Chondrocyte (in vitro differentiated cells): Measurements from ENCODE around the gene SEMA7A. TPM values are rescaled to one million over a fixed set of nuclear protein-coding genes. Genes with fewer than 3 reads are reported as not detected.

ENCODE experiments used
- DNase-seq: peaks from one replicate; pipeline ENCODE4 v3.0.0; 2021; ENCODE audit warnings: mixed read lengths, low spot score
- H3K27ac Mint-ChIP-seq: one replicate; pipeline ENCODE4 v1.8.0; 2021; ENCODE audit warnings: mild to moderate bottlenecking, moderate library complexity, mixed read lengths; ENCODE audit not compliant: unreplicated experiment
- H3K27me3 Mint-ChIP-seq: 2 replicates; pipeline ENCODE4 v1.8.0; 2021; ENCODE audit warnings: low read depth, mixed read lengths
- H3K36me3 Mint-ChIP-seq: 2 replicates; pipeline ENCODE4 v1.8.0; 2021; ENCODE audit warnings: low read depth, mixed read lengths
- H3K4me1 Mint-ChIP-seq: 2 replicates; pipeline ENCODE4 v1.8.0; 2021; ENCODE audit warnings: low read depth, mild to moderate bottlenecking, mixed read lengths
- H3K4me3 Mint-ChIP-seq: one replicate; pipeline ENCODE4 v1.8.0; 2021; ENCODE audit warnings: mild to moderate bottlenecking, moderate library complexity, mixed read lengths; ENCODE audit not compliant: unreplicated experiment
- H3K9me3 Mint-ChIP-seq: 2 replicates; pipeline ENCODE4 v1.8.0; 2021; ENCODE audit warnings: low read depth, mixed read lengths
- total RNA-seq: library from RNA; stranded (reverse); gene quantifications from 3 replicates; pipeline ENCODE4 v1.2.1, GENCODE V29; 2021
- TF ChIP-seq, protein P1 (sequence below): fragments of 200-600 bp; sonication (generic); IDR thresholded peaks from 2 replicates; pipeline ENCODE4 v1.5.0; 2021; ENCODE audit warnings: antibody characterized with exemption, mild to moderate bottlenecking, moderate library complexity

SEMA7A gene
- total RNA-seq, 1 donor from 2014 or later: 2.3 TPM

DNA sequence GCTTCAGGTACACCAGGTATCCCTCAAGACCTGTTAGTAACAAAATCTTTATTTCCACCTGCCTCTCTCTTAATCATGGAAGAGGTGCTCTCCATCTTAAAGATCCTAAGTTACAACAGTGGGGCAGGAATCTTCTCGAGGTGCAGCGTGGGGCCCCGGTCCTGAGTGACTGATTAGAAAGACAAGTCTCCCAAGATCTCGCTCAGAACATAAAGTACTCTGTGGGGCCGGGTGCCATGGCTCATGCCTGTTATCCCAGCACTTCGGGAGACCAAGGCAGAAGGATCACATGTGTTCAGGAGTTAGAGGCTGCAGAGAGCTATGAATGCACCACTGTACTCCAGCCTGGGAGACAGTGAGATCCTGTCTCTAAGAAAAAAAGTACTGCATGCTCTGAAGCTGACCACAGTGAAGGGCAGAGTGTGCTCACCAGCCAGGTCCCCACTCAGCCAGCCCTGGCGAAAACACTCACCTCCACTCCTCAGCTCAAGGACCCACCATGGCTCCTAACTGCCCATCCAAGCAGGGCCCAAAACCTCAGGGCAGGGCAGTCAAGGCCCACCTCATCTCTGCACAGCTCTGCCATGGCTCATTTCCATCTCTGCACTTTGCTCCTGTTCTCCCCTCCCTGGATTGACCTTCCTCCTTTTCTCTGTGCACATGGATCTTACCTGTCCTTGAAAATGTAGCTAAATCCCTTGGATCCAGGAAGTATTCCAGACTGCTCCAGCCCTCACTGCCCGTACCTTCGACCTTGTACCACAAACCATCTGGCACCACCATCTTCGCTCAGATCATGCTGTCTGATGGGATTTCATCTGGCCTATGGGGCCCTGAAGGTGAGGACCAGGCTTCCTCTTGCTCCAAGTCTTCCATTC lies 7.1 kb downstream of the SEMA7A start:
- TF ChIP-seq, protein P1, sequence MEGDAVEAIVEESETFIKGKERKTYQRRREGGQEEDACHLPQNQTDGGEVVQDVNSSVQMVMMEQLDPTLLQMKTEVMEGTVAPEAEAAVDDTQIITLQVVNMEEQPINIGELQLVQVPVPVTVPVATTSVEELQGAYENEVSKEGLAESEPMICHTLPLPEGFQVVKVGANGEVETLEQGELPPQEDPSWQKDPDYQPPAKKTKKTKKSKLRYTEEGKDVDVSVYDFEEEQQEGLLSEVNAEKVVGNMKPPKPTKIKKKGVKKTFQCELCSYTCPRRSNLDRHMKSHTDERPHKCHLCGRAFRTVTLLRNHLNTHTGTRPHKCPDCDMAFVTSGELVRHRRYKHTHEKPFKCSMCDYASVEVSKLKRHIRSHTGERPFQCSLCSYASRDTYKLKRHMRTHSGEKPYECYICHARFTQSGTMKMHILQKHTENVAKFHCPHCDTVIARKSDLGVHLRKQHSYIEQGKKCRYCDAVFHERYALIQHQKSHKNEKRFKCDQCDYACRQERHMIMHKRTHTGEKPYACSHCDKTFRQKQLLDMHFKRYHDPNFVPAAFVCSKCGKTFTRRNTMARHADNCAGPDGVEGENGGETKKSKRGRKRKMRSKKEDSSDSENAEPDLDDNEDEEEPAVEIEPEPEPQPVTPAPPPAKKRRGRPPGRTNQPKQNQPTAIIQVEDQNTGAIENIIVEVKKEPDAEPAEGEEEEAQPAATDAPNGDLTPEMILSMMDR: no peak
- no peak for DNase-seq
- H3K27ac Mint-ChIP-seq: no peak overlapping the region
- H3K36me3 Mint-ChIP-seq: no peaks in the 10 kb centered on the region
- no peaks in the 10 kb centered on the region for H3K9me3 Mint-ChIP-seq
- peaks cover 15% of the 10 kb centered on the region for H3K4me1 Mint-ChIP-seq
- no peak overlapping the region for H3K4me3 Mint-ChIP-seq
- peaks cover 2% of the 10 kb centered on the region for H3K27me3 Mint-ChIP-seq

DNA sequence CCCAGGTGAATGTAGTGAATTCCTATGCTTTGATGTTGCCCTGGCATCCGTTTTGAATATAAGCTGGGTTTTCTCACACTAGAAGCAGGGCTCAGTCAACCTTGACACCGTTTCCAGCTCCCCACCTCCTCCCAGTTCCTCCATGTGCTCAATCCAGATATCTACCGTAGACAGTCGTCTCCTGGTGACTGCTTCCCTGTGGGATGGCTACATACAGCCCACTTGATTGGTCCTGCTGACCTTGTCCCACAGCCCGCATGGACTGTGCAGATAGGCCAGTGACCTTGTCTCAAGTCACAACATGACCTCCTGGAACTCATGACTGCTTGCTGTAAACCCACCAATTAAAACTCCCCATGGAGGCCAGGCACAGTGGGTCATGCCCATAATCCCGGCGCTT lies 8.1 kb downstream of the SEMA7A start:
- Mint-ChIP-seq H3K36me3 (no peaks in the 10 kb centered on the region), H3K4me3 (no peak overlapping the region), H3K27me3 (no peaks in the 10 kb centered on the region), H3K27ac (no peak overlapping the region), H3K4me1 (peaks cover 20% of the 10 kb centered on the region), H3K9me3 (no peaks in the 10 kb centered on the region)
- no peak for DNase-seq
- TF ChIP-seq, protein P1: no peak

DNA sequence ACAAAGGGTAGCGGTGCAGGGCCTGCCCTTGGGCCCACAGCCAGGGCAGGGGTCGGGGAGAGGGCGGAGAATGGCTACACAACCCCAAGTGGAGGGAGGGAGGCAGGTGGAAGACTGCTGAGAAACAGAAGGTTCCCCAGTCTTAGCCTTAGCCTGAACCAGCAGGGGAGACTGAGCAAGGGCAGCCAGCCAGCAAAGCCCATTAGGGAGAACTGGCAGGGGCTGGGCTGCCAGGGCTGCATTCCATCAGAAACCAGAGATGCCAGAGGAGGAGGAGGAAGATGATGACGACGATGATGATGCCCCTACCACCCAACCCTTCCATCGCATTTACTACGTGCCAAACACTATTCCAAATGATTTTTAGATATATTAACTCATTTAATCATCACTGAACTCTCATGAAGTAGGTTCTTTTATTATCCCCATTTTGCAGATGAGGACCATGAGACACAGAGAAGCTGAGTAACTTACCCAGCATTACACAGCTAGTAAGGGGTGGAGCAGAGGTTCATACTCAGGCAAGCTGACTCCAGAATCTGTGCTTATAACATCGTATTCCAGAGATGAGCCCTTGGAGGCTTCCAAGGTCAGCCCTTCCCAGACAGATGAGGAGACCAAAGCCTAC lies 8.7 kb downstream of the SEMA7A start:
- Mint-ChIP-seq H3K36me3 (no peaks in the 10 kb centered on the region), H3K9me3 (no peaks in the 10 kb centered on the region), H3K4me3 (no peak overlapping the region), H3K27me3 (no peaks in the 10 kb centered on the region), H3K27ac (no peak overlapping the region), H3K4me1 (peaks cover 27% of the 10 kb centered on the region)
- TF ChIP-seq, protein P1: no peak
- no peak for DNase-seq

DNA sequence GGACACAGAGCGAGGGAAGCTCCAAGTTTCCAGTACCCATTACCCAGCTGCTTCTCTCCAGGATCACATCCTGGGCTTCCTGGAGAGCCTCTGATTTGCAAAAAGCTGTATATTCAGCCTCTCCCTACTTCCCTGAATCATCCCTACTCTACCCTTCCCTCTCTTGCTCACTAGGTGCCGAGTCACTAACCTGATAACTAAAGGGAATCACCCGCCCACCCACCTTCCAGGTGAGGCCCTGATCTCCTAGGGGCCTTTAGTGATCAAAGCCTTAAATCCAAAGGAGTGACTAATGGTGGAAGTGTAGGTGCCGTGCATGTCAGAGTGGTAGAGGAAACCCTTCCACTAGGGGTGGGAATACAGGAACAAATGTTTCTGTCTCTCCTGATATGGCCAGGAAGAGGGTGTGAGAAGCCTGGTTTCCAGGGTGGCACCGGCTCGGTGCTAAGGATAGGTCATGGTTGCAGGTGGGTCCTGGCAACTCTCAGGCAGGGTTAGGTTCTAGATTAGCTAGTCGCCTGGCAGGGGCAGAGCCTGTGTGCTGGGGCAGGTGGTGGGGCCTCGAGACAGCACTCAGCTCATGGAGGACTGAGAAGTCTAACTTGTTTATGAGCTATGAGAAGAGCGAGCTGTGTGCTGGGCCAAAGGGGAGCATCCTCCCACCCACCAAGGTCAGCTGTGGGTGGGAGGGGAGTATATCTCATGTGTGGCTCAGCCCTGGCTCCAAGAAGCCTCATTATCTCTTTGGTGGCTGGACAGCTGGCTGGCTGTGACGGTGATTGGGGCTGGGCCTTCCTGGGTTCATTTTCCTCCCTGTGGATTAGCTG lies 10.1 kb downstream of the SEMA7A start:
- Mint-ChIP-seq H3K4me1 (peaks cover 32% of the 10 kb centered on the region), H3K4me3 (no peak overlapping the region), H3K27ac (no peak overlapping the region), H3K9me3 (no peaks in the 10 kb centered on the region), H3K27me3 (no peaks in the 10 kb centered on the region), H3K36me3 (no peaks in the 10 kb centered on the region)
- TF ChIP-seq, protein P1: no peak
- DNase-seq: no peak
